K562 (cell line): ENCODE data around the gene BECN2. TPM values are rescaled to one million over a fixed set of nuclear protein-coding genes. Genes with fewer than 3 reads are reported as not detected.
A peak's percentile ranks its signal among the peaks of the same experiment; 100 is the strongest.

Source experiments
- polyA plus RNA-seq, 8 experiments: library from polyadenylated mRNA; depleted of rRNA in 4 of 8; stranded (reverse) in 5 of 8; unstranded in 3 of 8; fragments of >200 nt; fragmentation: Nextera tagmentation in 2 of 8; fragmentation: Illumina TruSeq in 1 of 8; extraction: Ambion mirVana in 2 of 8; extraction: Trizol in 1 of 8; gene quantifications; 2 replicates each; pipeline versions ENCODE4 v1.2.1 to v1.2.3, GENCODE V29; 2011 to 2014; ENCODE audit warnings: inconsistent platforms in 1 of 8, missing spikeins in 1 of 8
- total RNA-seq, 7 experiments: library from RNA; depleted of rRNA in 6 of 7; stranded (reverse); fragments of >200 nt in 6 of 7; fragmentation: Illumina TruSeq in 2 of 7; extraction: Trizol in 2 of 7; gene quantifications; 2 replicates each; pipeline versions ENCODE4 v1.2.1 to v1.2.3, GENCODE V29; 2011 to 2021; ENCODE audit warnings: low replicate concordance in 1 of 7
- TF ChIP-seq, protein P1 (sequence below): sonication (generic); formaldehyde crosslinking; IDR thresholded peaks from 2 replicates; pipeline ENCODE4 v1.8.0; 2022; ENCODE audit warnings: missing genetic modification reagents, mild to moderate bottlenecking, moderate library complexity, borderline replicate concordance
- TF ChIP-seq, protein P2 (sequence below), 2 experiments: fragments of 450-650 bp; formaldehyde crosslinking in 1 of 2; IDR thresholded peaks; 2 replicates each; pipeline versions ENCODE4 v1.4.0 to v1.6.1; 2014 to 2020; ENCODE audit warnings: mild to moderate bottlenecking in 2 of 2, borderline replicate concordance in 1 of 2, low read depth in 1 of 2

The BECN2 gene
- total and polyA plus RNA-seq, 9 of the 15 experiments (the other 6 are each of a cell fraction or from before 2014, with no cell fraction given): not detected

DNA sequence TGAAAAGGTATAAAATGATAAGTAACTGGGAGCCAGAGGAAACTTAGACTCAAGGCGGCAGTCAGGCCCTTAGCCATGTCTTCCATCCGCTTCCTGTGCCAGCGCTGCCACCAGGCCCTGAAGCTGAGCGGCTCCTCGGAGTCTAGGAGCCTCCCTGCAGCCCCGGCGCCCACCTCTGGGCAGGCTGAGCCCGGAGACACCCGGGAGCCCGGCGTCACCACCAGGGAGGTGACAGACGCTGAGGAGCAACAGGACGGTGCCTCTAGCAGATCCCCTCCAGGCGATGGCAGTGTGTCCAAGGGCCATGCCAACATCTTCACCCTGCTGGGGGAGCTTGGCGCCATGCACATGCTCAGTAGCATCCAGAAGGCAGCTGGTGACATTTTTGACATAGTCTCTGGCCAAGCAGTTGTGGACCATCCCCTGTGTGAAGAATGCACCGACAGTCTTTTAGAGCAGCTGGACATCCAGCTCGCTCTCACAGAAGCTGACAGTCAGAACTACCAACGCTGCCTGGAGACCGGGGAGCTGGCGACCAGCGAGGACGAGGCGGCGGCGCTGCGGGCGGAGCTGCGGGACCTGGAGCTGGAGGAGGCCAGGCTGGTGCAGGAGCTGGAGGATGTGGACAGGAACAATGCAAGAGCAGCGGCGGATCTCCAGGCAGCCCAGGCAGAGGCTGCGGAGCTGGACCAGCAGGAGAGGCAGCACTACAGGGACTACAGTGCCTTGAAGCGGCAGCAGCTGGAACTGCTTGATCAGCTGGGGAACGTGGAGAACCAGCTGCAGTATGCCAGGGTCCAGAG is at the start of gene BECN2 (continued):
- TF ChIP-seq, protein P1, sequence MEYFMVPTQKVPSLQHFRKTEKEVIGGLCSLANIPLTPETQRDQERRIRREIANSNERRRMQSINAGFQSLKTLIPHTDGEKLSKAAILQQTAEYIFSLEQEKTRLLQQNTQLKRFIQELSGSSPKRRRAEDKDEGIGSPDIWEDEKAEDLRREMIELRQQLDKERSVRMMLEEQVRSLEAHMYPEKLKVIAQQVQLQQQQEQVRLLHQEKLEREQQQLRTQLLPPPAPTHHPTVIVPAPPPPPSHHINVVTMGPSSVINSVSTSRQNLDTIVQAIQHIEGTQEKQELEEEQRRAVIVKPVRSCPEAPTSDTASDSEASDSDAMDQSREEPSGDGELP (CRISPR knock-in tag): peak; percentile 89
- TF ChIP-seq, protein P2, sequence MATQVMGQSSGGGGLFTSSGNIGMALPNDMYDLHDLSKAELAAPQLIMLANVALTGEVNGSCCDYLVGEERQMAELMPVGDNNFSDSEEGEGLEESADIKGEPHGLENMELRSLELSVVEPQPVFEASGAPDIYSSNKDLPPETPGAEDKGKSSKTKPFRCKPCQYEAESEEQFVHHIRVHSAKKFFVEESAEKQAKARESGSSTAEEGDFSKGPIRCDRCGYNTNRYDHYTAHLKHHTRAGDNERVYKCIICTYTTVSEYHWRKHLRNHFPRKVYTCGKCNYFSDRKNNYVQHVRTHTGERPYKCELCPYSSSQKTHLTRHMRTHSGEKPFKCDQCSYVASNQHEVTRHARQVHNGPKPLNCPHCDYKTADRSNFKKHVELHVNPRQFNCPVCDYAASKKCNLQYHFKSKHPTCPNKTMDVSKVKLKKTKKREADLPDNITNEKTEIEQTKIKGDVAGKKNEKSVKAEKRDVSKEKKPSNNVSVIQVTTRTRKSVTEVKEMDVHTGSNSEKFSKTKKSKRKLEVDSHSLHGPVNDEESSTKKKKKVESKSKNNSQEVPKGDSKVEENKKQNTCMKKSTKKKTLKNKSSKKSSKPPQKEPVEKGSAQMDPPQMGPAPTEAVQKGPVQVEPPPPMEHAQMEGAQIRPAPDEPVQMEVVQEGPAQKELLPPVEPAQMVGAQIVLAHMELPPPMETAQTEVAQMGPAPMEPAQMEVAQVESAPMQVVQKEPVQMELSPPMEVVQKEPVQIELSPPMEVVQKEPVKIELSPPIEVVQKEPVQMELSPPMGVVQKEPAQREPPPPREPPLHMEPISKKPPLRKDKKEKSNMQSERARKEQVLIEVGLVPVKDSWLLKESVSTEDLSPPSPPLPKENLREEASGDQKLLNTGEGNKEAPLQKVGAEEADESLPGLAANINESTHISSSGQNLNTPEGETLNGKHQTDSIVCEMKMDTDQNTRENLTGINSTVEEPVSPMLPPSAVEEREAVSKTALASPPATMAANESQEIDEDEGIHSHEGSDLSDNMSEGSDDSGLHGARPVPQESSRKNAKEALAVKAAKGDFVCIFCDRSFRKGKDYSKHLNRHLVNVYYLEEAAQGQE (IDR thresholded peaks at IDR 0.05; ENCODE audit: borderline replicate concordance): peak; percentile 57; the same call in 1 of the 2 replicates
- TF ChIP-seq, protein P2 (CRISPR knock-in tag; IDR thresholded peaks at IDR 0.05; ENCODE audit: low read depth): no peak
